ENCODE results near the gene ANKRD34A. TPM values are rescaled to one million over a fixed set of nuclear protein-coding genes. Genes with fewer than 3 reads are reported as not detected.

Gene ANKRD34A
- total RNA-seq, 1 experiment from 2014 or later: 0.50 TPM

GRCh38 chr1:145958734-145959133 lies 5.6 kb downstream of the ANKRD34A start:
- H4K20me1 ChIP-seq (ENCODE audit: insufficient read depth): no peaks in the 10 kb centered on the region
- no TSS peak for BruUV-seq (replicated peaks)
- peaks cover 52% of the 10 kb centered on the region for H3K27me3 ChIP-seq (ENCODE audit: insufficient read depth, low read depth)
- POLR2A ChIA-PET (ENCODE audit: unreplicated experiment): no interaction called here
- H3K27ac ChIP-seq: no peak overlapping the region
- peaks cover 23% of the 10 kb centered on the region for H3K4me1 ChIP-seq (replicated peaks; ENCODE audit: insufficient read depth)
- H3K9me2 ChIP-seq (ENCODE audit: insufficient read depth): no peaks in the 10 kb centered on the region
- H3K9me3 ChIP-seq (ENCODE audit: insufficient read depth, low read depth): no peaks in the 10 kb centered on the region
- H3F3A ChIP-seq (ENCODE audit: insufficient read depth, low read depth): peaks cover 19% of the 10 kb centered on the region
- H3K4me3 ChIP-seq: no peak overlapping the region
- H3K79me2 ChIP-seq (ENCODE audit: low read depth): no peaks in the 10 kb centered on the region
- no peaks in the 10 kb centered on the region for H3K36me3 ChIP-seq (ENCODE audit: low read depth)
- H2AFZ ChIP-seq: no peak overlapping the region
- TF ChIP-seq EZH2 (IDR thresholded peaks at IDR 0.05; ENCODE audit: low read depth): no peak
- no peak for TF ChIP-seq CTCF (conservative IDR thresholded peaks at IDR 0.05)
- CTCF ChIA-PET: interaction anchor here (0.9 kb wide), 1 partner anchor 31 kb away, joined by 3 read pairs; the partner anchor contains the start of gene RBM8A
- intact Hi-C loops (cut with micrococcal nuclease; ENCODE audit: unreplicated experiment): no loop called here
- DNase-seq: no peak
- peak overlapping the region; percentile 82; the same call in 1 of the 2 replicates for H3K4me2 ChIP-seq

- no peaks in the 10 kb centered on the region for H3K9me2 ChIP-seq (ENCODE audit: insufficient read depth)
- peaks cover 53% of the 10 kb centered on the region for H3K27me3 ChIP-seq (ENCODE audit: insufficient read depth, low read depth)
- H4K20me1 ChIP-seq (ENCODE audit: insufficient read depth): no peaks in the 10 kb centered on the region
- no peak within 1 kb of the TSS for H3K27ac ChIP-seq
- no peak for TF ChIP-seq CTCF (conservative IDR thresholded peaks at IDR 0.05)
- TF ChIP-seq EZH2 (IDR thresholded peaks at IDR 0.05; ENCODE audit: low read depth): no peak
- BruUV-seq (replicated peaks): no TSS peak
- H3F3A ChIP-seq (ENCODE audit: insufficient read depth, low read depth): peaks cover 8% of the 10 kb centered on the region
- peaks cover 12% of the 10 kb centered on the region for H3K4me1 ChIP-seq (replicated peaks; ENCODE audit: insufficient read depth)
- no peaks in the 10 kb centered on the region for H3K79me2 ChIP-seq (ENCODE audit: low read depth)
- POLR2A ChIA-PET (ENCODE audit: unreplicated experiment): interaction anchor here (0.6 to 0.7 kb wide), 5 partner anchors 11 to 52 kb away, joined by 3 to 7 read pairs (median 4); partner anchors contain the start of gene PEX11B
- H3K9me3 ChIP-seq (ENCODE audit: insufficient read depth, low read depth): no peaks in the 10 kb centered on the region
- no peaks in the 10 kb centered on the region for H3K36me3 ChIP-seq (ENCODE audit: low read depth)
- intact Hi-C loops (cut with micrococcal nuclease; ENCODE audit: unreplicated experiment): no loop called here
- H2AFZ ChIP-seq: peak within 1 kb of the TSS; percentile 5; the same call in 1 of the 2 replicates
- CTCF ChIA-PET: interaction anchor here (0.9 to 1.1 kb wide), 2 partner anchors 30 to 66 kb away, joined by 3 to 4 read pairs; partner anchors contain the start of gene RBM8A
- peak within 1 kb of the TSS; percentile 82 for H3K4me2 ChIP-seq
- DNase-seq: peak; percentile 85 to 91
- peak within 1 kb of the TSS; percentile 37; the same call in 1 of the 2 replicates for H3K4me3 ChIP-seq
Measured at GRCh38 chr1:145957443-145958319, 6.7 kb downstream of the ANKRD34A start, which contains the start of gene LIX1L. LIX1L (minus strand) TSS chr1:145958017; CDS start chr1:145957927, 90 bp downstream.

- Histone ChIP-seq H3K27ac (no peak overlapping the region), H3K4me2 (peak overlapping the region; percentile 82; the same call in 1 of the 2 replicates), H3F3A (ENCODE audit: insufficient read depth, low read depth) (0 out of 2 replicates have a peak, but pooled peaks cover 7% of the 10 kb centered on the region), H3K36me3 (ENCODE audit: low read depth) (no peaks in the 10 kb centered on the region), H3K27me3 (ENCODE audit: insufficient read depth, low read depth) (peaks cover 53% of the 10 kb centered on the region), H3K4me3 (no peak overlapping the region), H2AFZ (no peak overlapping the region), H3K79me2 (ENCODE audit: low read depth) (no peaks in the 10 kb centered on the region), H3K9me3 (ENCODE audit: insufficient read depth, low read depth) (no peaks in the 10 kb centered on the region), H3K4me1 (replicated peaks; ENCODE audit: insufficient read depth) (peaks cover 6% of the 10 kb centered on the region), H3K9me2 (ENCODE audit: insufficient read depth) (no peaks in the 10 kb centered on the region), H4K20me1 (ENCODE audit: insufficient read depth) (no peaks in the 10 kb centered on the region)
- no peak for TF ChIP-seq CTCF (conservative IDR thresholded peaks at IDR 0.05)
- no peak for TF ChIP-seq EZH2 (IDR thresholded peaks at IDR 0.05; ENCODE audit: low read depth)
- intact Hi-C loops (cut with micrococcal nuclease; ENCODE audit: unreplicated experiment): no loop called here
- BruUV-seq (replicated peaks): no TSS peak
- ChIA-PET CTCF (no interaction called here), POLR2A (ENCODE audit: unreplicated experiment) (no interaction called here)
- DNase-seq: no peak
Measured at GRCh38 chr1:145956781-145957442, 7.5 kb downstream of the ANKRD34A start.

Measured in PC-9 (cell line).